Measurements from ENCODE around the gene LAMA5.

Gene LAMA5

DNA sequence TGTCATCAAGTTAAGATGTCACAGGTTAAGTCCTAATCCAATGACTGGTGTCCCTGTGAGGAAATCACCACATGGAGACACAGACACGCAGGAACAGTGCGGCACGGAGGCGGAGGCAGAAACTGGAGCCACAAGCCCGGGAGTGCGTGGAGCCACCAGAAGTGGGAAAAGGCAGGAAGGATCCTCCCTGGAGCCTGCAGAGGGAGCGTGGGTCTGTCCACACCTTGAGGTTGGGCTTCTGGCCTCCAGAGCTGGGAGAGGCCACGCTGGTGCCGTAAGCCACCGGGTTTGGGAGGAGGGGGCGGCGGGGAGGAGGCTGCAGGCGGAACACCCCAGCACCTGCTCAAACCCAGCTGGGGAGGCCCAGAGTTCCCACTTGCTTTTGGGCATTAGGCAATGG lies 36.2 kb upstream of the LAMA5 start:
- no peak for DNase-seq

DNA sequence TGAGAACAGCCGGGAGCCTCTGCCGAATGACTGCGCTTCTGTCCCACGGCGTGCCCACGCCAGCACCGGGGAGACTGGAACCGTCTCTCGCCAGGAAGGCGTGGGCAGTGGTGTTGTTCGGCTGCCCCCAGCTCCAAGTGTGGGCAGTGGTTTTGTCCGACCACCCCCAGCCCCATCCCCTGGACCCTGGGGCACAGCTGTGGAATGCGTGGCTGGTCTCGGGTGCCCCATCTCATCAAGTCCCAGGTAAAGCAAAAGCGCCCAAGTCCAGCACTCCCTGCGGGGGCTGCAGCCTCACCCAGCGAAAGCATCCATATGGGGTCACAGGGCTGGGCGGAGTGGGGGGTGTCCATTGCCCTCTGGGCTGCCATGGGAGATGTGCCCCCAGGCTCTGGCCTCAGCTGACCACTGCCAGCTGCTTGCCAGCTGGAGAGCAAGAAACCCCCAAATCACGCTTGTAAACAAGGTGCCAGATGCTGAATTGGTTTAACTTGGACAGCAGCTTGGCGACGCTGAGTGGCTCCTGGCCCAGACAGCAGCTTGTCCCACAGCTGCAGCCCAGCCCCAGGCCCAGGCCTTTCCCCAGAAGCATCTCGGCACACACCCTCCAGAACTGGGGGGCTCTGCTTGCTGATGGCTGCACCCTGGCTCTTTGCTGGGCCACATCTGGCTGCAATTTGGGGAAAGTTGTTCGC lies 35.5 kb upstream of the LAMA5 start:
- no peak for DNase-seq

DNA sequence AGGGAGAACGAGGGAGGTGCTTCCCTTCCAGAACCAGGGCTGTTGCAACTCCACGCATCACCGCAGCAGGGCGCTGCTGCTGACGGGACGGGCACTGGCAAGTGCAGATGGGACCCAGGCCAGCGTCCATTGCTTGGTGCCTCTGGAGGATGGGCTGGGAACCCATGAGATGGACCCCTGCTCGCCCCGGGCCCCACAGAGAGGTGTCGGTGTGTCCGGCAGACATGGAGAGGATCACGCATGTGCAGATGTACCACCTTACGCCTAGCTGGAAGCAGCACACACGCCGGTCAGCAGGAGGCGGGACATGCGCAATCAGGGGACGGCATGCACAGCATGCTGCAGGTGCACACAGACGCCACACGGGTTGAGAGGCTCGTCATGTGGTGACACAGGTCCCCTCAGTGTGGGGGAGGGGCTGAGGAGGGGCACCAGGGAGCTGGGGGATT lies 34.2 kb upstream of the LAMA5 start:
- no peak for DNase-seq

DNA sequence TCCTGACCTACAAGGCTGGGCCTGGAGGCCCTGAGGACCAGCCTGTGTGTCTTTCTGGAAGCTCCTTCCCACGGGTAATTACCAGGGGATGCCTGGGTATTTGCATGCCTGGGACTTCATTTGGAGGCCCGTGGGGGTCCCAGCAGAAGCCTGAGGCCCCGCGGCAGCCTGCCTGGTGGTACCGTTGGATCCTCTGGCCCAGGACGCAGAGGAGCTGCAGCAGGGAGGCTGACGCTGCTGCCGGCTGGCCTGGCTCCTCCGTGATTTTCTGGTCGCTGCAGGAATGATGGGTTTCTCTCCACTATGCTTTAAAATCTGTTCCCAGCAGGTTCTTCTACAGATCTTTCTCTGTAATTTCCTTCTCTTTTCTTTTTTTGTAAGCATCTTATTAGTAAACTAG lies 33.4 kb upstream of the LAMA5 start:
- no peak for DNase-seq

DNA sequence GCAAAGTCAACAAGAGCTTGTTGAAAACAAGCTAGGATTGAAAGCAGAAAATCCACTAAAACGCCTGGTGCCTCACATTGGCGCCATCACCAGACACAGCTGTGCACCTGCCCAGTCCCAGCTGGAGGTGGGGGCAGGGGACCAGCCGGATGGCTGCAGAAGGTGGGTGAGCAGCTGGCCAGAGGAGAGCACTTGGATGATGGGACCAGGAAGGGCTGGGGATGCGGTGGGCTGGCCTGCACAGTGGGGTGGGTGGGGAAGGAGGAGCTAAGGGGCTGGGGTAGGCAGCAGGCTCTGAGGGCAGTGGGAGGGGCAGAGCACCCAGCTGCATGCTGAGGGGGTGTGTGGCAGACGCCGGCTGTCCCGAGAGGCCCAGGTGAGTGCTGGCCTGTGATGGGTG lies 32.9 kb upstream of the LAMA5 start:
- DNase-seq: no peak

DNA sequence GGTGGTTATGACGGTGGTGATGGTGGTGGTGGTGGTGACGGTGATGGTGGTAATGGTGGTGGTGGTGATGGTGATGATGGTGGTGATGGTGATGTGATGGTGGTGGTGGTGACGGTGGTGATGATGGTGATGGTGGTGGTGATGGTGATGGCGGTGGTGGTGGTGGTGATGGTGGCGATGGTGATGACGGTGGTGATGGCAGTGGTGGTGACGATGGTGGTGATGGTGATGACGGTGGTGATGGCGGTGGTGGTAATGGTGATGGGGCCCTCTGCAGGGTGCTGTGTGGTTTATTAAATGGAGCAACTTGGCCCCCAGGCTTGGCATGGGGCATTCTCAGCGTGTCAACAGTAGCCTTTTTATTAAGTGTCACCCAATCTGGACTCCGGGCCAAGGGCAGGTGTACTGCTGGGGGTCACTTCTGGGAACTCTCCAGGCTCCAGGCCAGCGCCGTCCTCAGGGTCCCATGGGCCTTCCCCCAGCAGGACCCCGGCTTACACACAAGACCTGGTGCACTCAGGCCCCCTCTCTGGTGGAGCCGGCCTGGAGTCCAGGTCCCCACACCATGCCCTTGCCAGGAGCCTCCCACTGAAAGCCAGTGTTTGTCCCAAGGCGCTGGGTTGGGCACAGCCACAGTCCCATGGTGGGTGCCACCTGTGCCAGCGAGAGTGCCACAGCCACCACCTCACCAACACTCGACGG lies 31.2 kb upstream of the LAMA5 start:
- no peak for DNase-seq

DNA sequence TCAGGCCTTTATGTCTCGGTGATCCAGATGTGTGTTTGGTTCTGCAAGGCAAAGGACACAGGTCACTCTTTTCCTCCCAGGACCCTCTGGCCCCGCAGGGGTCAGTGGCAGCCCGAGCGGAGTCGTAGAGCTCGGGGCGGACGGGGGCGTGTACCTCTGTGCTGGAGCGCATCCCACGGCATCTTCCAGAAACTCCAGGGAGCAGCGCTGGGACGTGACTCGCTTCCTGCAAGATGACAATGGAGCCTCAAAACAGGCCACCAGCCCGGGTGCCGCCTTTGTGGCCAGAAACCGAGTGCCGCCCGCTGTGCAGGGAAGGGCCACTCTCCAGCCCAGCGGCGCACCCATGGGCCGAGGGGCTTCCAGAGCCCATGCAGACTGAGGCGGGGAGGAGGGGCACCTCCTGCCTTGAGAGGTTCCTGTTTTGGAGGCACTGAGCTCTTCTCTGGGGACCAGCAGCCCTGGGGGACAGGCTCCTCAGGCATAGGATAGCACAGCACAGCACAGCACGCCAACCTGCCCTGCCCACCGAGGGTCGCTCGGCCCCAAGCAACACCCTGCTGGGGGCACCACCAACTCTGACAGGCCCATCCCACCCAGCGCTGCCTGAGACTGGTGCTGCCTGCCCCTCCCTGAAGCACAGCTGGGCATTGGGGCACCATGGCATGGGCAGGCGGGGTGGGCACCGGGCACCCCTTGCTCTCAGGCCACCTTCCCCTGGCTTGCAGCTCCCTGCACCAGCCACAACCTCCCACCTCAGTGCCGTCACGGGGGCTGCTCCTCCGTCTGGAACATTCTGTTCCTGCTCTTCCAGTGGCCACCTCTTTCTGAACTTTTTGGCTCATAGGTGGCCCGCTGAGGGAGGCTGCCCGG lies 29.5 kb upstream of the LAMA5 start:
- no peak for DNase-seq

DNA sequence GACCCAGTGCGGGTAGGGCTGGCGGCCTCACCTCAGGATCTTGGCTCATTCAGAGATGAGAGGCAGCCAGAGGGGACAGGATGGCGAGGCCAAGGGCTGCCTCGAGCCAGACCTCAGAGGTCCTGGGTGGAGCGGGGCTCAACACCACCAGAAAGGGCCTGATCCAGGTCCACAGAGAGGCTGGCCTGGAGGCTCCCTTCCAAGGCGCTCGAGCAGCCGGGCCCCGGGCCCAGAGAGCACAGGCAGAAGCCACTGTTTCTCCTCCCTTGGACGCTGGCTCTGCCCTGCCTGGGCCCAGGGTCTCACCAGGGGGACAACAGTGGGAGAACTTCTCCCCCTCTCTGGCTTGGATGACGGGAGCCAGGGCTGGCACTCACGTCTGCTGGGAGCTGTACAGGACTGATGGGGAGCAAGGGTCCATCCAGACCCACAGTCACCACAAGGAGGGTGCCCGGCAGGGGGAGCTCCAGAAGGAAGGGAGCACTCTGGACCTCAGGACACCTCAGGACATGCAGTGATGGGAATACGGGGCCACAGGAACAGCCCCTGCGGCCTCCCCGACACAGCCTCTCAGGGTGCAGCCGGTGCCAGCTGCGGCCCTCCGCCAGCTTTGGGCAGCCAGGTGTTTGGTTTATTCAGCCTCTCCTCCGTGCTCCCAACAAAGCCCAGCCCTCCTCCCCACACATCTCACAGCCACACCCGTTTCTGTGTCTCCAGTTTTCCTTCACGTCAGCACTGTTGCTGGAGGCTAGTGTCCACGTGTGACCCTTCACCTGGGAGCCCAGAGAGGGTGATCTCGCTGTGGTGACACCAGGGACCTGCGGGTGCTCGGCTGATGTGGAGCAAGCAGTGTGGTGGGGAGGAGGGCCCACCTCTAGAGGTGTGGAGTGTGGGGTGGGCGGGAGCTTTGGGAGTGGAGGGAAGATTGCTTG lies 28.5 kb upstream of the LAMA5 start:
- no peak for DNase-seq

DNA sequence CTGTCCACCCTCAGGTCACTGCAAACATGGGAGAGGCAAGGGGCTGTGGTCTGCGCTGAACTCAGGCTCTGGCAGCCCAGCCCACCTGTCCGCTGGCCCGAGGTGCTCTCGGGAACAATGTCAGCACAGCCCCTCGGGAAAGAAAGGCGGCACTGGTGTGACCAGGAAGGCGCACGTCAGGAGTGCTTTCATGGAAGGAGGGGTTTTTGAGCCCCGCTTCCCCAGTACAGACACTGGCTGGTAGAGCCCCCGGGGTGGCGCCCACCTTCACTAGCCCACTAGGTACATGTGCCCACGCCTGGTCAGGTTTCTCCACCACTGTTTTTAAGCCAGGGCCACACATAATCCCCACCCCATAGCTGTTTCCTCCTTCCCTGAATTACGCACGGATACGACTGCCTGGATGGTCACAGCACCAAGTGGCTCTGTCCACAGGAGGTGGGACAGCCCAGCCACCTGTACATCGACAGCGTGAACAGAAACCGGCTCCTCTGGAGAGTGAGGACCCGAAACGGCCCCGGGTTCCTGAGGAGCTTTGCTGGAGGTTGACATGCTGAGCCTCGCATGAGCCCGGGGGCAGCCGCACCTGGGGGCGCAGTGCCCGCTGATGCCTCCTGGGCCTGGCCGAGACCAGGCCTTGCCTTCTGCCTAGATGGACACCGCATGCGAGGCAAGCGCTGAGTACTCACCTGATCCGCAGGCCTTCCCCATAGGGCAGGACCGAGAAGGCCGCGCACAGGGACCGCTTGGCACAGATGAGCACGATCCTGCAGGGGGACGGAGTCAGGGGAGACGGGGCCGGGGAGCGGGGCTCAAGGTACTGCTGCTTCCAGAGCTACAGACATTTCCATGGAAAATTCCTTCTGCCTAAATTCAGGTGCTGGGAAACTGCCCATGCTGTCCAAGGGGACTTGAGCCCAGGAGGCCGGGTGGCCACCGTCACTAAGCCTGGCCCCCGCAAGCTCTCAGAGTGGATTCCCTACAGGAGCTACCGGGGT lies 27.4 kb upstream of the LAMA5 start:
- no peak for DNase-seq

DNA sequence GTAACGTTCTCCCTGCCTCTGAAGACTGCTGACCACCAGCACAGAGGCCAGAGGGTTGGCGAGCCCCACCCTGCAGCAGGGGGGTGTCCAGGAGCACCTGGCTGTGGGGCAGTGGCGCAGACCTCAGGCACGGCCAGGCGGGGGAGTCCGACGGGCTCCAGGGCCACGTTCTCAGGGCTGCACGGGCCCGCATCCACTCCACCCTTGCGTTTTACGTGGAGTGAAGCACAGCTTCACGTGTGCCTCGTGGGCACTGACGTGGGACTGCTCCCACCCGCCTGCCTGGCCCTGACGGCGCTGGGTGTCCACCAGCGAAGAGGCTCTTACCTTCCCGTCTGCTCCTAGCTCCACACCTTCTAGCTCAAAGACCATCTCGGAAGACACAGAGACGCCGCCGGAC lies 26.7 kb upstream of the LAMA5 start:
- no peak for DNase-seq

DNA sequence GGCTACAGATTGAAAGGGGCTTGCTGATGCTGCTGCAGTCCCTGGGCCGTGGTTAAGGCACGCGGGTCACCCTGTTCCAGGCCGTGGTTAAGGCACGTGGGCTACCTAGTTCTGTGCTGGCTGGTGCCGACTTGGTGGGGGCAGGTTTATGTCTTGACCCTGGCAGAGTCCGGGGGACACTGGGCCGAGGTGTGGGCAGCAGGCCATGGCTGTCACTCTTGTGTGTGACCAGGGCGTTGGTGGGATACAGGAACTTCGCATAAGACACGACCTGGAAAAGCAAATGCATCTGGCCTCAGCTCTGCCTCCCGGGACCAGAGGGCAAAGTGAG lies 26.2 kb upstream of the LAMA5 start:
- no peak for DNase-seq

DNA sequence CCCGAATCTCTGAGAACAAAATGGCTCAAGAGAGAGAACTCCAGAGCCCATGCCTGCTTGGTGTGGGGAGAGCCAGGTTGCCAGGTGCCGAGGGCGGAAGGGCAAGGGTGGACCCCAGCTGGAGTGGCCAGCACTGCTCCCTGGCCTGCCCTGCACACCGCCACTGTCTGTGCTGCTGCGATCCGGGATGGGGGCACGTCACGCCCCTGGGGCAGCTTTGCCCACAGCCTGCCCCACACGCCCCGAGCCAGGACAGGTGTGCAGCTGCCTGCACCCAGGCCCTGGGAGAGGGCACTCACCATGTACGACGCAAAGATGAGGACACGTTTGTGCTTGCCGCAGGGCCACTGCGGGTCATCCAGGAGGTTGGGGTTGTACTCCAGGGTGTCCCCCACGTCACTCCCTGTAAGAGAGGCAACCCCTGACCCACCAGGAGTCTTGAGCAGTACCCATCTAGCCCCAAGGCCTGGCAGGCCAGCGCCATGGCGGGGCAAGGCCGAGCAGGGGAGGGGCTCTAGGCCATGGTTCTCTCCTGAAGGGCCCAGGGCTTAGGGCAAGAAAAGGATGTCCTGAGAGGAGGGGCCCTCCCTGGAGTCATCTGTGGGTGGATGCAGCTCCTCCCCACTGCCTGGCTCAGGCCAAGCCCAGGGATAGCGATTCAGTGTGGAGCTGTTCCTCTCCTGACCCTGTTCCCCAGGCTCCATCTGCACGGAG lies 25.7 kb upstream of the LAMA5 start:
- DNase-seq: no peak

DNA sequence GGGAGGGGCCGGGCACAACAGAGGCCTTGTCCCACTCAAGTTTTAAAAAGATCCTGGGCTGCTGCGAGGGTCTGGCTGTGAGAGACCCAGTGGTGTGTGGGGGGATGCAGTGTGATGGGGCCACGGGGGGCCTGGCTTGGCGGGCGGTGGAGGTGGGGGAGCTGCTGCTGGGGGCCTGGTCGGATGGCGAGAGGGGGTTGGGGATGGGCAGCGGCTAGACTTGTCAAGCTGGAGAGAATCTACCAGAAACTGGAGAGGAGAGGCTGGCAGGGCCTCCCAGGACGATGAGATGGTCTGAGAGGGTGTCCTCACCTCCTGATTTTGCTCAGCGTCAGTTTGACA lies 24.9 kb upstream of the LAMA5 start:
- DNase-seq: no peak

DNA sequence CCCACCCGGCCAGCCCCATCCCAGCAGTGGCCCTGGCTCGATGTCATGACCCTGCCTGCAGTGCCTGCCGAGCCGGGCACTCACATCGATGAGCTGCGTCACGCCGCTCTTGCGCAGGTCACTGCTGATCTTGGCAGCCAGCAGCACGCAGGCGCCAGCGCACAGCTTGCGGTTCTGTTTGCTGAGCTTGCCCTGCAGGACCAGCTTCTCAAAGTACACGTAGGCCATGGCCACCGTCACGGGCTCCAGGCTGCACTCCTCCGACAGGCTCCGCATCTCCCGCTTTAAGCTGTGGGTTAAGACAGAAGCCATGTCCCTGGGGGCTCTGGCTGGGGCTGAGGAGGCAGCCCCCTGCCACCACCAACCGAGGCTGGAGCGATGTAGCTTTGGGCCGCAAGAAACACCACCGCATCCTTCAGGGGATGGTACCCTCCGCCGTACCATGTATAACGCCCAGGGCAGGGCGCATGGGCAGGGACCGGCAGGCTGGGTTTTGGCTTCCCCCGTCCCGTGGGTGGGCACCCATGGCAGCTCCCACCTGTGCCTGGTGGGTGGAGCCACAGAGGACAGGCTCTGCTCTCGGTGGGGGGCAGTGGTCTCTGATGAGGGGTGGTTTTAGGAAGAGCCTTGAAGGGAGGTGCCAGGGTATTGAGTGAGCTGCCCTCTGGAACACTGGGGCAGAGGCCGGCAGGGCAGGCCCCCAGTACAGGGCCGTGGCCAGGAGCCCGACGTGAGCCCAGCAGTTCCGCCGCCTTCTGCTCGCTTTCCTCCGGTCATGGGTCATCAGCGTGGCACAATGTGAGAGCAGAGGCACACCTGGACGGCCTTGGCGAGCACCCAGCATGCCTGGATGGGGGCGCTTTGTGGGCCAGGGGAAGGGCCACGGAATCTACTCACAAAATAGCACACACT lies 24.3 kb upstream of the LAMA5 start:
- DNase-seq: no peak

DNA sequence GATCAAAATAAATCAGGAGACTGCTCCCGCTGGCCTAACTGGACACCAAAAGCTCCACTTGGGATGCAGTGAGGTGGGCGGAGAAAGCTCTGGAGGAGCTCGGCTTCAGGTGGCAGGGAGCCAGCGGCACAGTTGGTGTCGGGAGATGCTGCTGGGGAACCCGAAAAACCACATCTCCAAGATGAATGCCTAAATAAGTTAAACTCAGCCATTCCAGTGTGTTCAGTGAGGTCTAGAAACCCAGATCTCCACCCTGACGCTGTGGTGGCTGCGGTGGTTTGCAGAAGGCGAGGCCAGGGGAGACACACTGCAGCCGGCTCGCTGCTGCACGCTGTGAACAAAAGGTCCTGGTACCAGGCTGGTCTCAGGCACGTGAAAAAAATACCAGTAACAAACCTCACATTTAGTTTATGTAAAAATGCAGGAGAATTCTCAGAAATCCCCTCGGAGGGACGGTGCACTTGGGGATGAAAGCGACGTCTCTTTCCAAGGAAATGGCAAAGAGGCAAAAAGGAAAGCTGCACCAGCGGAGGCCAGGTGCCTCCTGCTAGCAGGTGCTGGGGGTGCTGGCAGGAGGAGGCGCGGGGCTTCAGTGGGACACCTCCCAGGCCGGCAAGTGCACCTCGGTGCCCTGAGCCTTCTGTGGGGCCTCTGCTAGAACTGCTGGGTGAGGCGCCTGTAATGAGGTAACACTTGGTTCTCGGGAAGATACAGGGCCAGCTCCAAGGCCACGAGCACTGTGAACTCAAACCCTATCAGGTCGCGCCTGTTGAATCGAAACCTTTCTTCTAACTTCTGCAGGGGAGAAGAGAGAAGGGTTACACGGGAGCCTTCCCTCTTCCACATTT lies 23.4 kb upstream of the LAMA5 start:
- DNase-seq: no peak

DNA sequence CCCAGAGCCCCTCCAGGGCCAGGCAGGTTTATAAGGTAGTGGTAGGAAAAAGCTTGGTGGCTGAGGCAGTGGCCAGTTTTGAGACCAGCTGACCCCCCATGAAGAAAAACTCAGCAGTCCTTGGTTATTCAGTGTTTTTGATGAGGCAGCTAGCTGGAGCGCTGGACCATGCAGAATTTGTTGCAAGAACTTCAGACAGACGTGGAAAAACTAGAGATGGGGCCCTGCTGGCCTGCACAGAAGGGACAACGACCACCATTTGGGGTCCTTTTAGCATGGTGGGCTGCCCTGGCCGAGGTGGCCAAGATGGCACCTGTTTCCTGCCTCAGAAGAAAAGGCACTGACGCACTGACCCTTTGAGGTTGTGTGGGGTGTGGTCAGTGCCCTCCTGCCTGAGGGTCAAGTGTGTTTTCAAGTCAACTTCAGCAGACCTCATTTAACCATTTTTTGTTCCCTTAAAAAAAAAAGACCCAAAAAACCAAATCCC lies 22.5 kb upstream of the LAMA5 start:
- DNase-seq: no peak

DNA sequence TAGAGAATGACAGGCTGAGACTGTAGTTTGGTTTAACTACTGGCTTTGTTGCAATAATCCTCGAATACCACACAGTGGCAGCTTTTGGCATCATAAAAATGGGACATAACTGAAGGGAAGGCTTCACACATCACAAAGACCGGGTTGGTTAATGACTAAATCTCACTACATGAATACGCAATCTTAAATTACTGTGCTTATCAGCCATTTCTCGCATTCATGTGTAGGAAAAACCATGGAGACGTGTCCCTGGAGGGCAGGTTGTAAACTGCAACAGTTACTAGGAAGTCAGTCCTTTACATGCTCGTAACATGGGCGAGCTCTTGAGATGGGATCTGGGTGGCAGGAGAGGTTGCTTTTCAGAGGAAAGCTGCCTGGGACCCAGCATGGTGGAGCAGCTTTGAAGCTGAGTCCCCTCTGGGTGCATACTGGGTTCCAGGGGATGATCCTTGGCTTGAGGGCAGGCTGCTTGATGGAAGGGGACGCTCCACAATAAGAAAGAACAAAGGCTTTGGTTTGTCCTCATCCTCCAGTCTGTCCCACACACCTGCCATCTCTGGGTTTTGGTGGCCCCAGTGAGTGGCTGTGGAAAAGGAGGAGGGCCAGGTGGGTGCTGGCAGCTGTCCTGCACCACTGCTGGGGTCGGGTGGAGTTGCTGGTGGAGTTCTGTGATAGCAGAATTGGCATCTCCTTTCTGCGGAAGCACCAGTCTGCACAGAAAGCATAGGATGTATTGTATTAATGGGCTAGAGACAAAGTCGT lies 21.9 kb upstream of the LAMA5 start:
- no peak for DNase-seq
